ENCODE data around the gene TAOK1. TPM values are rescaled to one million over a fixed set of nuclear protein-coding genes. Genes with fewer than 3 reads are reported as not detected.
A peak's percentile ranks its signal among the peaks of the same experiment; 100 is the strongest.

The TAOK1 gene
- total and polyA plus RNA-seq, 5 donors = 9.8 to 72.2 (median 48.1) TPM

DNA sequence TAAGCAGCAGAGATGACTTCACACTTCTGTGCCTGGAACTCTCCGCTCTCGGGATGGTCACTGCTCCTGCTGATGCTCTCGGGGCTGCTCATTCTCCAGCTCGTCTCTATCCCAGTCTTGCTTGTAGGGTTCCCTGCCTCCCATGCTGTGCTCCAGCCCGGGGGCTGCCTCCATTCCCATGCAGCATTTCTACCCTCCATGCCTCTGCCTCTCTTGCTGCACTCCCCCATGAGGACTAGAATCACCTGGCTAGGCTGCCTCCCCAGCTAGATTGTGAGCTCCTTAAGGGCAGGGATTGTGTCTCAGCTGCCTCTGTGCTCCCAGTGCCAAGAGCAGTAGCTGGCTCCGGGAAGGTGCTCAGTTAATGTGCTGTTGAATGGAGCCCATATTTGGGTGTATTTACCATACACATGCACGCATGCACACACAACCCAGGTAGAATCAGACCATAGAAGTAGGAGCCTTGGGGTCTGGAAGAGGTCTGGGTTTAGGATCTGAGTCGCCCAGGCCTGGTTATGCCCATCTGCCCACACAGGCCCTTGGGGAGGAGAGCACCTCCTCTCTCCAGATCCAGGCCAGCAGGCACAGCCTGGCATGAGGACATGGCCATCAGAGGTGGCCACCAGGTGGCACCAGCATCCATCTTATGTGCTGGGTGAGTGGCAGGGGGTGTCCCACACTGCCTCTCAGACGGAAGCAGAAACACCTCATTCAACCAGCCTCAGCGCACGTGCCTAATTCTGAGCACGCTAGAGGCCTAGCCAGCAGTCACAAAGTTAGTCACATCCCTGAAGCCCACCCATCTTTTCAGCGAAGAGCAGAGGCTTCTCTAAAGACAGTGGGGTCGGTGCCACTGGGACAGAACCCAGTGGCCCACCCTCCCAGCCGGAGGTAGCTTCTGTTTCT, 190.0 kb downstream of the TAOK1 start:
- H3K4me1 ChIP-seq (ENCODE audit: control insufficient read depth, insufficient read depth, low read length) = peaks cover 7% of the 10 kb centered on the region
- H3K9me3 ChIP-seq (ENCODE audit: control insufficient read depth, low read length) = no peaks in the 10 kb centered on the region
- 61% methylated on average over 15 of the region's 15 CpGs for WGBS
- intact Hi-C loops (cut with DNase I) = no loop called here
- no peak overlapping the region for H3K27ac ChIP-seq (ENCODE audit: low read length)
- peak; percentile 87 to 95 (median 93) for DNase-seq
- H3K27me3 ChIP-seq (ENCODE audit: control insufficient read depth, insufficient read depth) = no peaks in the 10 kb centered on the region
- H3K4me3 ChIP-seq (ENCODE audit: low read length) = no peak overlapping the region
- ATAC-seq = peak; percentile 60 to 62

DNA sequence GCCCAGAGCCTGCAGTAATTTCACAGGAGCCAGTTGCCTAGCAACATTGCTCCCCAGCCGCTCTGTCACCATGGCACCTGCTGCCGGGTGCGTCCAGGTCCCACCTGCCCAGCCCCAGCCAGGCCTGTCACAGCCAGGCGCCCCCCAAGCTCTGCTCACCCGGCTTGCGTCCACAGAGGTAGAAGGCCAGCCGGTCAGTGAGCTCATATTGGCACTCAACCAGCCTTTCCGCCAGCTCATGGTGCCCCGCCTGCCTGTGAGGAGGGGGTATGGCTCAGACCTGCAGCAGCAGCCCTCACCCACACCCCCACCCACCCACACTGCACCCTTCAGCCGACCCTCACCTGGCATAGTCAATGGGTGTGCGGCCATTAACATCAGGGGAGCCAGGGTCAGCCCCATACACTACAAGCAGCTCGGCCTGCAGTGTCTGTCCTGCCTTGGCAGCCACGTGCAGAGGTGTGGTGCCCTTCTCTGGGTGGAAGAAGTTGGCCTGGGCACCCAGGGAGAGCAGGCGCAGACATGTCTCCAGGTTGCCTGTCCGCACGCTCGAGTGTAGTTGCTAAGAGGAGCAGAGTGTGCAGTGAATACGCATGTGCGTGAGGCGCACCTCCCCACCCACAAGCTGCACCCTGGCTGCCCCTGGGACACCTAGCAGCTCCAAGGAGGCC, 191.6 kb downstream of the TAOK1 start:
- DNase-seq (peak in 2 of 3 donors; percentile 53 to 58), ATAC-seq (no peak)
- H3K4me3 ChIP-seq (ENCODE audit: low read length) = no peak overlapping the region
- intact Hi-C loops (cut with DNase I) = no loop called here
- H3K27me3 ChIP-seq (ENCODE audit: control insufficient read depth, insufficient read depth) = no peaks in the 10 kb centered on the region
- WGBS = 89% methylated on average over 20 of the region's 20 CpGs
- no peaks in the 10 kb centered on the region for H3K9me3 ChIP-seq (ENCODE audit: control insufficient read depth, low read length)
- H3K4me1 ChIP-seq (ENCODE audit: control insufficient read depth, insufficient read depth, low read length) = peaks cover 11% of the 10 kb centered on the region
- no peak overlapping the region for H3K27ac ChIP-seq (ENCODE audit: low read length)

DNA sequence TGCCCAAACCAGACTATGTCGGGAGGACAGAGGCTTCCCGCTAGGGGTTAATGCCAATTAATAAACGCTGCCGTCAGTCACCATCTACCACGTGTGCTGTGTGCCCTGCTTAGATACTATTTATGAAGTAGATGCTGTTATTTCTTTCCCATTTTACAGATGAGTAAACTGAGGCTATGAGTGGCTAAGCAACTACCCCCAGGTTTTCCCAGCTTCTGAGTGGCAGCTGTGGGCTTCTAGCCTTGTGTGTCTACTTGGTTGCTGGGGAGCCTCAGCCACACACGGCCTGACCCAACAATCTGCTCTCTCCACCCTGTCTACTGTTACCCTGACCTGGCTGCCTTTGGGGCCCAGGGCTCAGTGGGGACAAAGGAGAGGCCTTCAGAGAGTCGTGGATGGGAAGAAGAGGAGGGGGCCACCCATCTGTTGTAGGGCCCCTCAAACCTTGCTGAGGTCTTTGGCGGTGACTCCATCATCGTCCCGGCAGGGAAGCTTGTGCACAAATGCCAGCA, 192.1 kb downstream of the TAOK1 start:
- H3K9me3 ChIP-seq (ENCODE audit: control insufficient read depth, low read length) = no peaks in the 10 kb centered on the region
- DNase-seq (no peak), ATAC-seq (no peak)
- 78% methylated on average over 10 of the region's 10 CpGs for WGBS
- no peaks in the 10 kb centered on the region for H3K27me3 ChIP-seq (ENCODE audit: control insufficient read depth, insufficient read depth)
- peaks cover 17% of the 10 kb centered on the region for H3K4me1 ChIP-seq (ENCODE audit: control insufficient read depth, insufficient read depth, low read length)
- no peak overlapping the region for H3K4me3 ChIP-seq (ENCODE audit: low read length)
- H3K27ac ChIP-seq (ENCODE audit: low read length) = no peak overlapping the region
- intact Hi-C loops (cut with DNase I) = no loop called here

DNA sequence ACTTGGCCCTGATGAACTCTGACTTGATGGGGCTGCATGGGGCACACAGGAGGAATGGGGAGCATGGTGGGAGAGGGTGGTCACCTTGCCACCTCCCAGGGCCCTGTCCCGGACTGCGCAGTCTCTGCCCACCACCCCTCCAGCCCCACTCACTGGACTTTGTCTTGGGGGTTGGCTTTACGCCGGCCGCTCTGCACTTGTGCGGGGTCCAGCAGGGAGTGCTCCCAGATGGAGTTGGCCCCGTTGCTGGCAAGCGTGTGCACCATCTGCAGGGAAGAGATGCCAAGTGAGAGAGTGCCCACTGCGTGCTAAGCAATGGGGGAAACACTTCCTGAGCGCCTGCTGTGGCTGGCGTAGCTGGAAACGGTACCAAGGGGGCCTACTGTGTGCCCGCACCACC, 192.6 kb downstream of the TAOK1 start:
- peak in 1 of 3 donors; percentile 65 for DNase-seq

DNA sequence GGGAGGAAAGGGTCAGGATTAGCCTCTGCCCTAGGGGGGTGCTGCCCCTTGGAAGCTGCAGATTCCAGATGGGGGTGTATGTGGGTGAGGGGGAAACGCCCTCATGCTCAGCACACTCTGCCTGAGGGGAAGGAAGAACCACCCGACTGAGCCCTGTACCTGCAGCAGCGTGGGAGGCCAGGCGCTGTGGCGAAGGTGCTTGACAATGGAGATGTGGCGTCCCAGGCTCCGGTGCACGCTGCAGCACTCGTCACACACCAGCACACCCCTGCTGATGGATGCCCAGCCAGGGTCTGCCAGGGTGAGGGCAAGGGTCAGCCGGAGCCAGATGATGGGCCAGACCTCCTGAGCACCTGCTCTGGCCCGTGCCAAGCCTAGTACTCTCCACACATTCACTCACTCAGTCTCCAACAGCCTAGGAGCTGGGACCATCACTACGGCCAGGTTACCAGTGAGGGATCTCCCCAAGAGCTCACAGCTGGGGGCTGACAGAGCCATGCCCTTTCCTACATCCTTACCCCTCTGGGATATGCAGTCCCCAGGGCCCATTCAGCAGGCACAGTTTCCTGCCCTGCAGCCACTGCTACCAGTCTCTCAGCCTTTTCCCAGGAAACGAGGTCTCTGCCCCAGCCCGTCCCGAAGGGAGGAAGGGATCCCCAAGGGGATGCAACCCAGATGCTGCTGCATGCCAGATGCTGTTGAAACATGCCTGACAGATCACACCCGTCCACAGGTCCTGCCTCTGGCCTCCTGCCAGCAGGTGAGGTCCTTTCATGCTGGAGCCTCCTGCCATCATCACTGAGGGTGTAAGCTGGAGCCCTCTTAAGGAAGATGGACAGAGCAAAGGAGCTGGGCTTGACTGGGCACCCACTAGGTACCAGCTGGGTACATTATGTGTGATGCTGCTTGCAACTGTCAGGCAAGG, 193.4 kb downstream of the TAOK1 start:
- peak in 2 of 3 donors; percentile 56 to 63 for DNase-seq
- Histone ChIP-seq H3K9me3 (ENCODE audit: control insufficient read depth, low read length) (no peaks in the 10 kb centered on the region), H3K27ac (ENCODE audit: low read length) (peak overlapping the region; percentile 90), H3K4me3 (ENCODE audit: low read length) (no peak overlapping the region), H3K4me1 (ENCODE audit: control insufficient read depth, insufficient read depth, low read length) (peaks cover 18% of the 10 kb centered on the region), H3K27me3 (ENCODE audit: control insufficient read depth, insufficient read depth) (no peaks in the 10 kb centered on the region)
- intact Hi-C loops (cut with DNase I) = no loop called here
- 81% methylated on average over 16 of the region's 16 CpGs for WGBS
- ATAC-seq = no peak

More for the DNA sequence above, 192.6 kb downstream of the TAOK1 start:
- H3K27me3 ChIP-seq (ENCODE audit: control insufficient read depth, insufficient read depth) = no peaks in the 10 kb centered on the region
- 88% methylated on average over 13 of the region's 13 CpGs for WGBS
- H3K27ac ChIP-seq (ENCODE audit: low read length) = no peak overlapping the region
- no peaks in the 10 kb centered on the region for H3K9me3 ChIP-seq (ENCODE audit: control insufficient read depth, low read length)
- H3K4me1 ChIP-seq (ENCODE audit: control insufficient read depth, insufficient read depth, low read length) = peaks cover 18% of the 10 kb centered on the region
- no peak for ATAC-seq
- no peak overlapping the region for H3K4me3 ChIP-seq (ENCODE audit: low read length)
- intact Hi-C loops (cut with DNase I) = no loop called here

DNA sequence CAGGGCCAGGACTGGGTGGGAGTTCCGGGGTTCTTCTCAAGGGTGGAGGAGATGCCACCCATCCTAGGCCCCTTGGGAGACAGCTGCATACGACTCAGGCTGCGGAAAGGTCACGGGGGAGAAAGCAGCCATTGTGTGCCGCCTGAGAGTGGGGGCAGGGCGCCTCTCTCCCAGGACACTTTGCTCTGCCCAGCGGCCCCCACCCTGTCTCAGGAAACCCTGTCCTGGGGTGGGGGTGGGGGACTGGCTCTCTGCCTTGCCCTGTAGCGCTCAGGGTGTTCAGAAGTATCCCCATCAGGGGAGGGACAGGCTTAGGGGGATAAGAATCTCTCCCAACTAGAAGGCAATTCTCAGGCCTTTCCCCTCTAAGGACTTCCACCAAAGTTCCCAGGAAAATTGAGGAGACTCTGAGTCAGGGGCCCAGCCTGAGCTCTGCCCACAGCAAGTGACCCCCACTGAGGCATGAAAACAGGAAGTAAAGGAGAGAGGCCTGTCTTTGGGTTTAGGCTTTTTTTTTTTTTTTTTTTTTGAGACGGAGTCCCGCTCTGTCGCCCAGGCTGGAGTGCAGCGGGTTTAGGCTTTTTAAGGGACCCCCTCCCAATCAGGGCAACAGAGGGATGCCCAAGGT, 194.4 kb downstream of the TAOK1 start:
- Histone ChIP-seq H3K4me1 (ENCODE audit: control insufficient read depth, insufficient read depth, low read length) (peaks cover 18% of the 10 kb centered on the region), H3K9me3 (ENCODE audit: control insufficient read depth, low read length) (no peaks in the 10 kb centered on the region), H3K4me3 (ENCODE audit: low read length) (no peak overlapping the region), H3K27ac (ENCODE audit: low read length) (peak overlapping the region; percentile 90), H3K27me3 (ENCODE audit: control insufficient read depth, insufficient read depth) (no peaks in the 10 kb centered on the region)
- DNase-seq (peak; percentile 61 to 84 (median 82)), ATAC-seq (peak; percentile 23 to 60)
- 57% methylated on average over 12 of the region's 12 CpGs for WGBS
- intact Hi-C loops (cut with DNase I) = no loop called here

DNA sequence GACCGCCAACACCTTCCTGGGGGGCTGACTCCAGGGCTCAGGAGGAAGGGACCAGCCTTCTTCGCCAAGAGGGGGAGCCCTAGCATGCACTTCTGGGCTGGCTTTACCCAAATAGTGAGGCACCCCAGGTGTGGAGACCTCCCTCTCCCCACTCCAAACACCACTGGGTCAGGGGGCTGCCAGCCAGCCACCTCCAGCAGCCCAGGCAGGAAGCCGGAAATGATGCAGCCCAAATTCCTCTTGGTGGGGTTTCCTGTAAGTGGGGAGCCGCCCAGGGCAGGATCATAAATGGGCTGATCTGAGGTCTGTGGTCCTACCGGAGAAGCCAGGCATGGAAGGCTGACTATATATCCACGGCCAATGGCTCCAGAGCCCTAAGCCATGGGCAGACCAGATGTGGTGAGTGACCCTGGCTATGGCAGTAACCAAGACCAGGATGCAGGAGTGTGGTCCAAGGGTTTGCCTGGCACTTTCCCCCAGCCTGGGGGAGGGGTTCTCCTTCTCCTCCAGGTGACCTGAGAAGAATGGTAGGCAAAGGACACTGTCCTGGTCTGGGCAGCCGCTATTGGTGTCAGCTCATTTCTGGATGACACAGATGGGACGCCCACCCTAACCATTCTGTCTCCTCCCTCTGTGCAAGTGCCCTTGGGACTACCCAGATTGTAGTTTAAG, 195.1 kb downstream of the TAOK1 start:
- peak; percentile 74 to 84 (median 75) for DNase-seq
- Histone ChIP-seq H3K4me1 (ENCODE audit: control insufficient read depth, insufficient read depth, low read length) (peaks cover 19% of the 10 kb centered on the region), H3K9me3 (ENCODE audit: control insufficient read depth, low read length) (no peaks in the 10 kb centered on the region), H3K4me3 (ENCODE audit: low read length) (peak overlapping the region; percentile 41), H3K27ac (ENCODE audit: low read length) (peak overlapping the region; percentile 90), H3K27me3 (ENCODE audit: control insufficient read depth, insufficient read depth) (no peaks in the 10 kb centered on the region)
- 64% methylated on average over 8 of the region's 8 CpGs for WGBS
- intact Hi-C loops (cut with DNase I) = no loop called here
- peak; percentile 4 to 64 for ATAC-seq

DNA sequence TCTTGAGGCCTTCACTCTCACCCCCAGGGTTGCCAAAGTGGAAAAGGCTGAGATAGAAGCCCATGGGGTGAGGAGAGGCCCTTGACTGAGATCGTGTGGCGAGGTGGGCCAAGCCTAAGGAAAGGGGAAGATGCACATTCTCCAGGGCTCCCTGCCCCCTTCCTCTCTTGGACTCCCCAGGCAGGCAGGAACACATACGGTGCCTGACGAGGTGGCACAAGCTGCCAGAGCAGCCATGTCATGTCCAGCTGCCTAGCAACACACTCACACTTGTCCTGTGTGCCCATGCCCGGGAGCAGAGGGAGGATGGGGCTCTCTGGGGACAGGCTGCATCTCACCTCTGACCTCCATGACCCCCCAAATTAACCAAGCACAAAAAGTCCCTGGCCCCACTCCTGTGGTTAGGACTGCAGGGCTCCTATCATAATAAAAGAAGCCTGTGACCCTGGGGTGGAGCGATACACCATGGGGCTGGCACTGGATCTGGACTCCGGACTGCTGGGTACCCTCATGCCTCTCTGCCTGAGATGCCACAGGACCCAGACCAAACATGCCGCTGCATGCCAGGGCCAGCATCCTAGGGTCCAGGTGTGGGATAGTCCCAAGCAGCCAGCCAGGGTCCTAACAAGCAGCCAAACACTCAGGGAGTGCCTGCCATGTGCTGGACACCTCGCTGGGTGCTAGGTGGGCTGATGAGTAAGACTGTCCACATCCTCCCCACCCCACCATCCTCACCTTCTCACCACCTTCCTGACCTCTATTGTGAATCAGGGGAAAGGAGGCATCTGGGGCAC, 196.7 kb downstream of the TAOK1 start:
- H3K4me3 ChIP-seq (ENCODE audit: low read length) = no peak overlapping the region
- WGBS = 64% methylated on average over 9 of the region's 9 CpGs
- H3K27ac ChIP-seq (ENCODE audit: low read length) = peak overlapping the region; percentile 61
- intact Hi-C loops (cut with DNase I) = no loop called here
- DNase-seq (peak in 2 of 3 donors; percentile 58 to 66), ATAC-seq (no peak)
- H3K4me1 ChIP-seq (ENCODE audit: control insufficient read depth, insufficient read depth, low read length) = peaks cover 21% of the 10 kb centered on the region
- no peaks in the 10 kb centered on the region for H3K9me3 ChIP-seq (ENCODE audit: control insufficient read depth, low read length)
- no peaks in the 10 kb centered on the region for H3K27me3 ChIP-seq (ENCODE audit: control insufficient read depth, insufficient read depth)

DNA sequence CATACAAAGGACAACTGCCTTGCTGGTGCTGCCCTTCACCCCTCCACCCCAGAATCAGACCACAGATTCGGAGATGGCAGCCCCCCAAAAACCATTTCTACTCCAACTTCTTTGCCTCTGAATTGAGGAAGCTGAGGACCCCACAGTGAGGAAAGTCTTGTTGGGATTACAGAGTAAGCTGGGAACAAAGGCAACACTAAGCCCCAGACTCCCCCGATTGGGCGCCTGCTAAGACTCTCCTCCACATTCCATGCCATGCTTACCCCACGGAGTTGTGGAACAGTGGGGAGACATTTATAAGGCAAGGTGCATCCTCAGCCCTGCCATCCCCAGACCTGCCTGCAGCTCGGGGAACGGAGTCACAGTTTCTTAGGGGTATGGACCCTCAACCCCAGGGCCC, 197.4 kb downstream of the TAOK1 start:
- intact Hi-C loops (cut with DNase I) = no loop called here
- Histone ChIP-seq H3K4me3 (ENCODE audit: low read length) (peak overlapping the region; percentile 89), H3K27ac (ENCODE audit: low read length) (peak overlapping the region; percentile 61), H3K27me3 (ENCODE audit: control insufficient read depth, insufficient read depth) (no peaks in the 10 kb centered on the region), H3K9me3 (ENCODE audit: control insufficient read depth, low read length) (no peaks in the 10 kb centered on the region), H3K4me1 (ENCODE audit: control insufficient read depth, insufficient read depth, low read length) (peaks cover 21% of the 10 kb centered on the region)
- 73% methylated on average over 6 of the region's 6 CpGs for WGBS
- DNase-seq = peak in 1 of 3 donors; percentile 28
- ATAC-seq = no peak
